HepG2 (cell line): ENCODE results near the gene CDYL. TPM values are rescaled to one million over a fixed set of nuclear protein-coding genes. Genes with fewer than 3 reads are reported as not detected.
A peak's percentile ranks its signal among the peaks of the same experiment; 100 is the strongest.

Source experiments
- ATAC-seq: fragments of 200-7000 bp; cut with Tn5 transposase; 3 replicates; pipeline ENCODE4 v1.9.1; 2020; ENCODE audit warnings: mild to moderate bottlenecking, moderate library complexity
- BruUV-seq: library from RNA; stranded (reverse); fragments of 400-500 nt; replicated peaks from 2 replicates; lab custom pipeline; 2021; lab: Mats Ljungman, UMichigan
- CTCF ChIA-PET: fragments of 300-600 bp; formaldehyde crosslinking; extraction: SDS; loops from one replicate; lab custom pipeline; 2021; ENCODE audit warnings: low total read pairs, inconsistent platforms, low intra/inter-chr PET ratio; lab: Yijun Ruan, JAX
- POLR2A ChIA-PET: fragments of 350-600 bp; sonication (Branson Sonifier 250); formaldehyde crosslinking; loops from one replicate; lab custom pipeline; 2020; ENCODE audit warnings: antibody characterized with exemption, inconsistent platforms; lab: Yijun Ruan, JAX
- DNase-seq: peaks from one replicate; pipeline ENCODE4 v3.0.0-alpha.2; 2015; ENCODE audit warnings: low spot score
- FAIRE-seq: peaks from 3 replicates; lab custom pipeline; 2011; peaks lifted over from hg19 to GRCh38; lab: Jason Lieb, UNC
- H2AFZ ChIP-seq: one replicate; pipeline ENCODE4 v1.6.1; 2011; ENCODE audit warnings: low read length, inconsistent platforms
- H3K27ac ChIP-seq: fragments of 300-600 bp; 3 replicates; pipeline ENCODE4 v1.8.0; 2011; ENCODE audit warnings: mixed run types, mild to moderate bottlenecking, mixed read lengths, low read length, inconsistent platforms; ENCODE audit not compliant: insufficient read depth; ENCODE audit errors: extremely low read length
- H3K27me3 ChIP-seq, 2 experiments: fragments of 200-600 bp in 1 of 2; 2 replicates in 1 of 2; 3 replicates in 1 of 2; pipeline versions ENCODE4 v1.6.0 to v1.8.0; 2011; ENCODE audit warnings: low read length in 2 of 2, mild to moderate bottlenecking in 2 of 2, moderate library complexity in 2 of 2, inconsistent platforms in 1 of 2; ENCODE audit not compliant: insufficient read depth in 2 of 2, control insufficient read depth in 1 of 2
- H3K36me3 ChIP-seq, 2 experiments: fragments of 200-600 bp in 1 of 2; replicated peaks in 1 of 2; 2 replicates in 1 of 2; 3 replicates in 1 of 2; pipeline versions ENCODE4 v1.5.1 to v1.8.0; 2011; ENCODE audit warnings: low read length in 2 of 2, inconsistent platforms in 1 of 2; ENCODE audit not compliant: insufficient read depth in 2 of 2, control insufficient read depth in 1 of 2
- H3K4me1 ChIP-seq: 2 replicates; pipeline ENCODE4 v1.5.1; 2012; ENCODE audit warnings: low read length, inconsistent platforms; ENCODE audit not compliant: insufficient read depth
- H3K4me2 ChIP-seq: 2 replicates; pipeline ENCODE4 v1.6.0; 2011; ENCODE audit warnings: low read depth, low read length, inconsistent platforms
- H3K4me3 ChIP-seq, 3 experiments: fragments of 200-600 bp in 1 of 3; sonication (generic), shearing (Covaris generic) in 1 of 3; replicated peaks in 1 of 3; 2 replicates each; pipeline ENCODE4 v1.5.1; 2011 to 2016; ENCODE audit warnings: low read length in 3 of 3, inconsistent platforms in 2 of 3, low read depth in 2 of 3, mild to moderate bottlenecking in 2 of 3, control low read depth in 1 of 3, mixed read lengths in 1 of 3; ENCODE audit not compliant: insufficient read depth in 1 of 3
- H3K79me2 ChIP-seq: one replicate; pipeline ENCODE4 v1.6.1; 2011; ENCODE audit warnings: low read length, inconsistent platforms; ENCODE audit not compliant: insufficient read depth
- H3K9ac ChIP-seq: 2 replicates; pipeline ENCODE4 v1.6.0; 2011; ENCODE audit warnings: mild to moderate bottlenecking, low read depth, low read length, inconsistent platforms; ENCODE audit not compliant: insufficient read depth
- H3K9me3 ChIP-seq: 2 replicates; pipeline ENCODE4 v1.5.1; 2012; ENCODE audit warnings: mild to moderate bottlenecking, low read length
- H4K20me1 ChIP-seq: 2 replicates; pipeline ENCODE4 v1.6.0; 2011; ENCODE audit warnings: inconsistent platforms, mild to moderate bottlenecking, low read length, moderate library complexity; ENCODE audit not compliant: insufficient read depth
- ADNP ChIP-seq: sonication (generic); formaldehyde crosslinking; IDR thresholded peaks from 2 replicates; pipeline ENCODE4 v1.4.0; 2020; ENCODE audit warnings: missing genetic modification reagents
- ARNT2 ChIP-seq: sonication (generic); formaldehyde crosslinking; IDR thresholded peaks from 2 replicates; pipeline ENCODE4 v1.8.0; 2022; ENCODE audit warnings: mild to moderate bottlenecking, low read depth, missing genetic modification reagents, moderate library complexity
- CSRNP1 ChIP-seq: sonication (generic); formaldehyde crosslinking; IDR thresholded peaks from 2 replicates; pipeline ENCODE4 v1.8.1; 2023; ENCODE audit warnings: mild to moderate bottlenecking, missing genetic modification reagents
- MXD1 ChIP-seq: sonication (generic); formaldehyde crosslinking; IDR thresholded peaks from 2 replicates; pipeline ENCODE4 v1.4.0; 2020; ENCODE audit warnings: mild to moderate bottlenecking, missing genetic modification reagents
- MXI1 ChIP-seq: IDR thresholded peaks from 3 replicates; pipeline ENCODE4 v1.6.1; 2012; ENCODE audit warnings: low read depth, low read length, inconsistent platforms, borderline replicate concordance
- NR0B2 ChIP-seq: sonication (generic); formaldehyde crosslinking; IDR thresholded peaks from 2 replicates; pipeline ENCODE4 v1.4.0; 2020; ENCODE audit warnings: mild to moderate bottlenecking, missing genetic modification reagents
- ZBTB38 ChIP-seq: sonication (generic); formaldehyde crosslinking; IDR thresholded peaks from 2 replicates; pipeline ENCODE4 v1.5.1; 2020; ENCODE audit warnings: mild to moderate bottlenecking, missing genetic modification reagents
- ZFP91 ChIP-seq: sonication (generic); formaldehyde crosslinking; IDR thresholded peaks from 2 replicates; pipeline ENCODE4 v1.9.0; 2022; ENCODE audit warnings: missing genetic modification reagents, mild to moderate bottlenecking, borderline replicate concordance
- ZFX ChIP-seq: sonication (generic); formaldehyde crosslinking; IDR thresholded peaks from 2 replicates; pipeline ENCODE4 v1.4.0; 2020; ENCODE audit warnings: mild to moderate bottlenecking, low read depth, missing genetic modification reagents, moderate library complexity
- ZNF414 ChIP-seq: sonication (generic); formaldehyde crosslinking; IDR thresholded peaks from 2 replicates; pipeline ENCODE4 v1.5.0; 2020; ENCODE audit warnings: missing genetic modification reagents
- ZNF740 ChIP-seq: sonication (generic); formaldehyde crosslinking; IDR thresholded peaks from 2 replicates; pipeline ENCODE4 v1.4.0; 2020; ENCODE audit warnings: missing genetic modification reagents
- ZNF768 ChIP-seq: sonication (generic); formaldehyde crosslinking; IDR thresholded peaks from 2 replicates; pipeline ENCODE4 v1.4.0; 2020; ENCODE audit warnings: missing genetic modification reagents
- ZNF777 ChIP-seq: sonication (generic); formaldehyde crosslinking; IDR thresholded peaks from 2 replicates; pipeline ENCODE4 v1.4.0; 2020; ENCODE audit warnings: missing genetic modification reagents
- ZNF780A ChIP-seq: sonication (generic); formaldehyde crosslinking; IDR thresholded peaks from 2 replicates; pipeline ENCODE4 v1.8.0; 2022; ENCODE audit warnings: mild to moderate bottlenecking, missing genetic modification reagents, moderate library complexity
- WGBS: methylation state at CpG from one replicate; pipeline ENCODE4 v1.1.6; 2017; ENCODE audit warnings: low lambda C conversion rate; 5-methylcytosine and 5-hydroxymethylcytosine counted together
- in situ Hi-C: cut with HindIII; loops from 2 replicates; pipeline ENCODE4 v1.10.0; 2017; ENCODE audit warnings: low pct_unique_long_range_greater_than_20kb; ENCODE audit not compliant: extremely low pct_ligation_motif_present
- intact Hi-C: fragments of 100-400 bp; cut with micrococcal nuclease; formaldehyde crosslinking; loops from one replicate; pipeline ENCODE4 v1.10.0; 2022; ENCODE audit not compliant: unreplicated experiment
- polyA plus RNA-seq, 8 experiments: library from polyadenylated mRNA; depleted of rRNA in 3 of 8; stranded (reverse) in 7 of 8; unstranded in 1 of 8; fragments of >200 nt; fragmentation: Illumina TruSeq in 4 of 8; extraction: Trizol in 4 of 8; gene quantifications; 2 replicates each; pipeline versions ENCODE4 v1.2.1 to v1.2.3, GENCODE V29; 2011 to 2016; ENCODE audit warnings: low read depth in 4 of 8, missing spikeins in 1 of 8, mixed read lengths in 1 of 8; ENCODE audit not compliant: insufficient read depth in 1 of 8
- total RNA-seq, 5 experiments: library from RNA; depleted of rRNA; stranded (reverse); fragments of >200 nt; fragmentation: Illumina TruSeq; extraction: Trizol; gene quantifications; 2 replicates each; pipeline ENCODE4 v1.2.3, GENCODE V29; 2016; ENCODE audit warnings: low read depth in 1 of 5

The CDYL gene
- total and polyA plus RNA-seq, 2 of the 13 experiments (the other 11 are each of a cell fraction or from before 2014, with no cell fraction given) = 22.8 to 105 TPM

GRCh38 chr6:4774715-4775493 is 1.3 kb upstream of the CDYL start (continued):
- TF ChIP-seq NR0B2 (CRISPR knock-in tag) (no peak), ZFP91 (CRISPR knock-in tag) (peak; percentile 69; the same call in 1 of the 2 replicates)
- TF ChIP-seq, all 625 proteins: peak for 71

GRCh38 chr6:4775494-4776130 is 592 bp upstream of the CDYL start:
- H3K9ac ChIP-seq = peak overlapping the region; percentile 70; the same call in 1 of the 2 replicates
- H3K27me3 ChIP-seq = peaks cover 0 to 45% of the 10 kb centered on the region in 2 experiments; a peak in 4 of 5 replicates
- H3K4me1 ChIP-seq = peaks cover 36% of the 10 kb centered on the region
- DNase-seq (peak; percentile 43), ATAC-seq (peak; percentile 79), FAIRE-seq (no peak)
- peaks cover 34% of the 10 kb centered on the region for H3K79me2 ChIP-seq
- no peak overlapping the region for H3K27ac ChIP-seq
- peak overlapping the region; percentile 44 to 82 (median 67); a peak in 5 of 6 replicates for H3K4me3 ChIP-seq
- intact Hi-C loops = loop anchor here (5.0 kb wide), 1 partner anchor 128 kb away; no protein-coding TSS in a partner anchor
- no peaks in the 10 kb centered on the region; the same call in 1 of the 2 replicates for H4K20me1 ChIP-seq
- H3K4me2 ChIP-seq = peak overlapping the region; percentile 95
- in situ Hi-C loops = no loop called here
- POLR2A ChIA-PET = interaction anchor here (1.6 to 2.5 kb wide), 3 partner anchors 24 to 228 kb away, joined by 5 to 9 read pairs (median 7); partner anchors contain the start of gene RPP40
- peaks cover 15% of the 10 kb centered on the region for H3K9me3 ChIP-seq
- 0% methylated on average over 4 of the region's 88 CpGs for WGBS
- CTCF ChIA-PET = no interaction called here
- no TSS peak for BruUV-seq
- H2AFZ ChIP-seq = peak overlapping the region; percentile 65
- H3K36me3 ChIP-seq = no peaks in the 10 kb centered on the region
- peak; percentile 56; the same call in 1 of the 2 replicates for TF ChIP-seq MXD1 (CRISPR knock-in tag)
- TF ChIP-seq ZNF780A = no peak
- TF ChIP-seq ZBTB38 = peak; percentile 63; the same call in 1 of the 2 replicates
- peak; percentile 57; the same call in 1 of the 2 replicates for TF ChIP-seq ZNF740 (CRISPR knock-in tag)
- TF ChIP-seq ZNF777 (CRISPR knock-in tag) = peak; percentile 99
- peak; percentile 65; the same call in 1 of the 2 replicates for TF ChIP-seq ZNF768 (CRISPR knock-in tag)
- 0 out of 2 replicates have a peak, but pooled peaks have one; percentile 46 for TF ChIP-seq ZNF414 (CRISPR knock-in tag)
- TF ChIP-seq ADNP = peak; percentile 88
- TF ChIP-seq ARNT2 (CRISPR knock-in tag) = peak; percentile 74; the same call in 1 of the 2 replicates
- peak; percentile 73 for TF ChIP-seq ZFX (CRISPR knock-in tag)
- 0 out of 3 replicates have a peak, but pooled peaks have one; percentile 49 for TF ChIP-seq MXI1
- 0 out of 2 replicates have a peak, but pooled peaks have one; percentile 0 for TF ChIP-seq CSRNP1 (CRISPR knock-in tag)
